ENCODE data around the gene IGF2. TPM values are rescaled to one million over a fixed set of nuclear protein-coding genes. Genes with fewer than 3 reads are reported as not detected.

The IGF2 gene
- total RNA-seq, 4 donors from 2014 or later: 9.9 to 26.6 (median 18.1) TPM

- Histone ChIP-seq H3K4me3 (replicated peaks in 1 of 3) (no peak overlapping the region), H3K9me3 (no peaks in the 10 kb centered on the region), H3K27ac (no peak overlapping the region), H3K4me1 (peaks cover 6 to 32% of the 10 kb centered on the region in 2 donors), H3K36me3 (no peaks in the 10 kb centered on the region), H3K27me3 (peaks cover 30% of the 10 kb centered on the region)
- no peak for DNase-seq
- TF ChIP-seq CTCF (IDR thresholded peaks at IDR 0.05) (no peak), POLR2A (IDR thresholded peaks at IDR 0.05) (no peak)
- 4 to 13% methylated on average over 10 of the region's 57 CpGs for WGBS, 2 donors
- intact Hi-C loops (cut with DNase I): no loop called here
These were observed 590 bp upstream of the IGF2 start for GRCh38 chr11:2139621-2140337.

DNA sequence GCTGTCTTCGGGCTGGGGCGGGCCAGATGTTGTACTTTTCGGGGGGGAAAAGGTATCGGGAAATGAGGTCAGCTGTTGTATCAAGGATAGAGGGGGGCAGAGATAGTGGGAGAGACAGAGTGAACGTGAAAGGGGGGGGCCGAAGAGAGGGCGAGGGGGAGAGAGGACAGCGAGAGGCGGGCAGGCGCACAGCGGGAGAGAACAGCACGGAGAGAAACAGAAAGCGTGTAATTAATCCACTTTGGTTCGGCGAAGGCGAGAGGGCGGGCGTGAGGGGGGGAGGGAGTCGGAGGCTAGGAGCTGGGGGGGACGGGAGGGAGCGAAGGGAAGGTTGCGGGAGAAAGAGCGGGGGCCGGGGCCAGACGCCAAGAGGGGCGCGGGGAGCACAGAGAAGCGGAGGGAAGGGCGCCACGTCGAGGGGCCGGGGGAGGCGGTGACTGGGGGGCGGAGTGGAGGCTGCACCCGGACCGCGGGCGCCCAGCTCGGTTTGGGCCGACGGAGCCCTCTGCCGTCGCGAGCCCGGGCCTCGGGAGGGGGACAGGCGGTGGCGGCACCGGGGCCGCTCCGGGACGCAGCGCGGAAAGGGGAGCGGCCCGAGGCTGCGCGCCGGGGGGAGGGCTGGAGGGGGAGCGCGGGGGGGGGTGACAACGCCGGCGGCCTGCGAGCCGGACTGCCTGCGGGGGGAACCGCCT, 612 bp downstream of the IGF2 start:
- WGBS, 2 donors: 1 to 2% methylated on average over 28 to 43 of the region's 68 CpGs
- DNase-seq: peak in 1 of 2 donors; percentile 14
- H3K4me1 ChIP-seq: peaks cover 6 to 25% of the 10 kb centered on the region in 2 donors
- no peaks in the 10 kb centered on the region for H3K36me3 ChIP-seq
- intact Hi-C loops (cut with DNase I): no loop called here
- H3K27me3 ChIP-seq: peaks cover 30% of the 10 kb centered on the region
- H3K27ac ChIP-seq: no peak overlapping the region
- H3K9me3 ChIP-seq: no peaks in the 10 kb centered on the region
- H3K4me3 ChIP-seq (replicated peaks in 1 of 3): peak overlapping the region in 1 of 3 donors; percentile 14
- TF ChIP-seq CTCF (IDR thresholded peaks at IDR 0.05) (no peak), POLR2A (IDR thresholded peaks at IDR 0.05) (no peak)

DNA sequence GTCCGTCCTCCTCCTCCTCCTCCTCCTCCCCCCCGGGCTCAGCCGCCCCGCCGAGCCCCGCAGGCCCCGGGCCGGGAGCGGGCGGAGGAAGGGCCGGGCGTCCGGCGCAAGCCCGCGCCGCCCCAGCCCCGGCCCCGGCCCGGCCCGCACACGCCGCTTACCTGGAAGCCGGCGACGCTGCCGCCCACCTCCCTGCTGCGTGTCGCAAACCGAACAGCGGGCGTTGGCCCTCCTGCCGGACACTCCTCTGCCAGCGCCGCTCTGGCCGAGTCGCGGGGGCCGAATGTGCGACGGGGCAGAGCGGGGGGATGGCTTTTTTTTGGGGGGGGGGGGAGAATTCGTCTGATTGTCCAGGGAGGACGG, 1.1 kb downstream of the IGF2 start:
- no peaks in the 10 kb centered on the region for H3K9me3 ChIP-seq
- TF ChIP-seq CTCF (IDR thresholded peaks at IDR 0.05): no peak
- no peak for TF ChIP-seq POLR2A (IDR thresholded peaks at IDR 0.05)
- H3K4me1 ChIP-seq: peaks cover 6 to 25% of the 10 kb centered on the region in 2 donors
- intact Hi-C loops (cut with DNase I): no loop called here
- peak in 1 of 2 donors; percentile 34 for DNase-seq
- peak overlapping the region in 1 of 3 donors; percentile 14 for H3K4me3 ChIP-seq (replicated peaks in 1 of 3)
- no peak overlapping the region for H3K27ac ChIP-seq
- WGBS, 2 donors: 0 to 2% methylated on average over 3 to 22 of the region's 44 CpGs
- H3K27me3 ChIP-seq: peaks cover 30% of the 10 kb centered on the region
- no peaks in the 10 kb centered on the region for H3K36me3 ChIP-seq

DNA sequence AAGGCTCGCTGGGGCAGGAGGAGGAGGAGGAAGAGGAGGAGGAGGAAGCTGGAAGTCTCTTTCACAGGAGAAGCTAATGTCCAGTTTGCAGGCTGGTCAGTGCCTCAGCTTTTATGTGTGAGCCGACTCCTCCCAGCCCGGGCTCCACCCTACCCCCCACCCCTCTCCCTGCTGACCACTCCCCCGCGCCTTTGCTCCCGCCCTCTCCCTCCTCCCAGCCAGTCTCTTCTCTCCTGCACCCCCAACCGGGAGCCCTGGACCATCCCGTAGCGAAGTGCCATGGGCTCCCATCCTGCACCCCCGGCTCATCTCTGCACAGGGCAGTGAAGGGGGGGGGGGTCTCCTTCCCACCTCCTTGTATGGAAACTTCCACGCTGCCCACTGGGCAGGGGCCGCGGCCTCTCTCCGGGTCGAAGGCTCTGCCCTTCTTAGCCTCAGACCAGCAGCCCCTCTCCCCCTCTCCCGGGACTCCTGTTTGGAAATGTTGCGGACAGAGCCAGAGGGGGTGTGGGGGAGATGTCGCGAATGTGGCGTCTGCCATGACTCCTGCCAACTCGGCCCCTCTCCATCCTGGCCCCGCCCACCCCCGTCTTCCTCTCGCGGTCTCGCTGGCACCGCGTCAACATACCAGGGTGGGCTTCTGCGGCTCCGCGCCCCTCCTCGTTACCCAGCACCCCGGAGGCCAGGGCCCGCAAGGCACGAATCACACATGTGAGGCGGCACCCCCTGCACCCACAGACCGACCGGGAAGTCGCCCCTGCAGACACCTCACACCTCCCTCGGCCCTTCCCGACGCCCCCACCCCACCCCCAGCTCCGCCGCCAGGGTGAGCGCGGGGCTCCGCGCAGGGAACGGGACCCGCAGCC, 1.8 kb downstream of the IGF2 start:
- 1 to 2% methylated on average over 13 to 20 of the region's 50 CpGs for WGBS, 2 donors
- intact Hi-C loops (cut with DNase I): no loop called here
- no peak for TF ChIP-seq CTCF (IDR thresholded peaks at IDR 0.05)
- Histone ChIP-seq H3K27ac (no peak overlapping the region), H3K36me3 (no peaks in the 10 kb centered on the region), H3K9me3 (no peaks in the 10 kb centered on the region), H3K4me3 (replicated peaks in 1 of 3) (peak overlapping the region in 1 of 3 donors; percentile 3), H3K4me1 (peaks cover 6 to 25% of the 10 kb centered on the region in 2 donors), H3K27me3 (peaks cover 26% of the 10 kb centered on the region)
- peak; percentile 38 to 48 for DNase-seq

All from thyroid gland (tissue), 4 donors.